ENCODE results near the gene KRTAP12-2. TPM values are rescaled to one million over a fixed set of nuclear protein-coding genes. Genes with fewer than 3 reads are reported as not detected.
"Not testable (repeated sequence)": the region's sequence is repeated elsewhere in the genome, so short reads cannot be mapped to it uniquely, and the experiment has no call there.

The KRTAP12-2 gene
- total RNA-seq, 2 donors from 2014 or later, result not detected

DNA sequence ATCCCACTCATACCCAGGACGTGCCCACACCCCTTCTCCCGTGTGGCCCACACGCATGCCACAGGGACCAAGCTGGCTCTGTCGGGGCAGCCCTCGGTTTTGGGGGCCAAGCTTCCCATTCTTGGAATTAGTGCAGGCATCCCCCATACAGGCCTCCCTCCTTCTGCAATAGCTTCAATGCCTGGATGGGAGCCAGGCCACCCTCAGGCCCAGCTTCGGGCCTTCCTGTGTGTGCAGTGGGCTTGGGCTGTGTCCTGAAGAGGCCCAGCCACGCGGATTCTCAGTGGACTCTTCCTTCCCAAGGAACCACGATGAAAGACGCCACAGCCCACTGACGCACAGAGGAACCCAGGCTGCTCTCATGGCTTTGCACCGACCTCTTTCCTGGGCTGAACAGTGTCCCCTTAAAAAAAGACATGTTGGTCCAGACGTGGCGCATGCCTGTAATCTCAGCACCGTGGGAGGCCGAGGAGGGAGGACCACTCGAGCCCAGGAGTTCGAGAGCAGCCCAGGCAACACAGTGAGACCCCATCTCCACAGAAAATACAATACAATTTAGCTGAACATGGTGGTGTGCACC is 17.1 kb downstream of the KRTAP12-2 start:
- 72 to 81% methylated on average over 14 to 18 of the region's 18 CpGs for WGBS, 2 donors
- DNase-seq, result no peak
- Histone ChIP-seq H3K4me3 (no peak overlapping the region), H3K4me1 (no peaks in the 10 kb centered on the region), H3K27me3 (no peaks in the 10 kb centered on the region), H3K27ac (no peak overlapping the region), H3K9me3 (no peaks in the 10 kb centered on the region), H3K36me3 (replicated peaks in 1 of 2; ENCODE audit: insufficient read depth in 1 of 2, low read depth in 2 of 2) (no peaks in the 10 kb centered on the region)
- no peak for ATAC-seq
- intact Hi-C loops (cut with DNase I), result no loop called here
- no peak for TF ChIP-seq POLR2A (IDR thresholded peaks at IDR 0.05)

DNA sequence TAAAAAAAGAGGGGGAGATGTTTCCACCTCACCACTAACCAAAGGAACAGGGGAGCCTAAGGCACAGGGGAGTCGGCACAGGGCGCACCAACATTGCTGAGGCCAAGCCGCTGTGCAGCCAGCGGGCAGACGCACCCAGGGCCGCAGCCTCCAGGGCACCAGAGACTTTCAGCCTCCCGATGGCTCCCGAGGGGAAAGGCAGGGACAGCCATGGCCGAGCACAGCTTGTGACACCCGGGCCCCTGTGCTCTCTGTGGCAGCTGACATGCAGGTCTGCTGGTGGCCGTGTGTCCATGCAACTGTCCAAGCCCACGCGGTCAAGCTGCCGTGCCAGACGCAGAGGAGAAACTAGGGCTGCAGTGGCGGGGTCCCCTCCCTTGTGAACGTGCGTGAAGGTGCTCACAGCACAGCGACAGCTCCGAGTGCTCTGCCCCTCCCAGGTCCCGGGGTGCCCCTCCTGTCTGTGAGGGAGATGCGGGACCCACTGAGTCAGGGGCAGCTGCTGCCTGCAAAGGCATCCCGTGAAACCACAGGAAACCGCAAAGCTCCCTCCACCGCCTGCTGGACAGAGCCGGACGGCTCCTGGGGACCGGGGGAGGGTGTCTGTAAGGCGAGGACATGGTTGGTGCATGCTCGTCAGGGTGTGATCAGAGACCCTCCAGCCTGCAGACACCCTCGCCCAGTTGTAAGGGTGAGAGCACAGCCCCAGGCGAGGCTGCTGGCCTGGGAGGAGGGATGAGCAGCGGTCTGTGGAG is 18.0 kb downstream of the KRTAP12-2 start:
- no peak overlapping the region for H3K4me3 ChIP-seq
- H3K36me3 ChIP-seq (replicated peaks in 1 of 2; ENCODE audit: insufficient read depth in 1 of 2, low read depth in 2 of 2), result no peaks in the 10 kb centered on the region
- intact Hi-C loops (cut with DNase I), result no loop called here
- TF ChIP-seq POLR2A (IDR thresholded peaks at IDR 0.05), result no peak
- TF ChIP-seq, protein P1, sequence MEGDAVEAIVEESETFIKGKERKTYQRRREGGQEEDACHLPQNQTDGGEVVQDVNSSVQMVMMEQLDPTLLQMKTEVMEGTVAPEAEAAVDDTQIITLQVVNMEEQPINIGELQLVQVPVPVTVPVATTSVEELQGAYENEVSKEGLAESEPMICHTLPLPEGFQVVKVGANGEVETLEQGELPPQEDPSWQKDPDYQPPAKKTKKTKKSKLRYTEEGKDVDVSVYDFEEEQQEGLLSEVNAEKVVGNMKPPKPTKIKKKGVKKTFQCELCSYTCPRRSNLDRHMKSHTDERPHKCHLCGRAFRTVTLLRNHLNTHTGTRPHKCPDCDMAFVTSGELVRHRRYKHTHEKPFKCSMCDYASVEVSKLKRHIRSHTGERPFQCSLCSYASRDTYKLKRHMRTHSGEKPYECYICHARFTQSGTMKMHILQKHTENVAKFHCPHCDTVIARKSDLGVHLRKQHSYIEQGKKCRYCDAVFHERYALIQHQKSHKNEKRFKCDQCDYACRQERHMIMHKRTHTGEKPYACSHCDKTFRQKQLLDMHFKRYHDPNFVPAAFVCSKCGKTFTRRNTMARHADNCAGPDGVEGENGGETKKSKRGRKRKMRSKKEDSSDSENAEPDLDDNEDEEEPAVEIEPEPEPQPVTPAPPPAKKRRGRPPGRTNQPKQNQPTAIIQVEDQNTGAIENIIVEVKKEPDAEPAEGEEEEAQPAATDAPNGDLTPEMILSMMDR (IDR thresholded peaks at IDR 0.05), result no peak
- H3K9me3 ChIP-seq, result no peaks in the 10 kb centered on the region
- H3K27me3 ChIP-seq, result no peaks in the 10 kb centered on the region
- DNase-seq (no peak), ATAC-seq (no peak)
- no peak overlapping the region for H3K27ac ChIP-seq
- no peaks in the 10 kb centered on the region for H3K4me1 ChIP-seq
- 63 to 70% methylated on average over 16 to 33 of the region's 33 CpGs for WGBS, 2 donors

DNA sequence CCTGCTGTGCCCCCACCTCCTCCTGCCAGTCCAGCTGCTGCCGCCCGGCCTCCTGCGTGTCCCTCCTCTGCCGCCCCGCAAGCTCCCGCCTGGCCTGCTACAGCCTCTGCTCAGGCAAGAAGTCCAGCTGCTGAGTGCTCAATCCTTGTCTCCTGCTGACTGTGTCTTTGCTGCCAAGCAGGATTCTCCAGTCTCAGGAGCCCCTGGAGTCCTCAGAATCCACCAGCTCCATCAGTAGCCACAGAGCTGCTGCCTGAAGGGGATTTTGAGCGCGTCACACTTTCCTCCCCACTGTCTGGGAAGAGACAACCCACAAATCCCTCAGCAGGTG is 19.5 kb downstream of the KRTAP12-2 start:
- WGBS, 2 donors, result 37 to 38% methylated on average over 8 of the region's 8 CpGs
- TF ChIP-seq POLR2A (IDR thresholded peaks at IDR 0.05), result no peak

DNA sequence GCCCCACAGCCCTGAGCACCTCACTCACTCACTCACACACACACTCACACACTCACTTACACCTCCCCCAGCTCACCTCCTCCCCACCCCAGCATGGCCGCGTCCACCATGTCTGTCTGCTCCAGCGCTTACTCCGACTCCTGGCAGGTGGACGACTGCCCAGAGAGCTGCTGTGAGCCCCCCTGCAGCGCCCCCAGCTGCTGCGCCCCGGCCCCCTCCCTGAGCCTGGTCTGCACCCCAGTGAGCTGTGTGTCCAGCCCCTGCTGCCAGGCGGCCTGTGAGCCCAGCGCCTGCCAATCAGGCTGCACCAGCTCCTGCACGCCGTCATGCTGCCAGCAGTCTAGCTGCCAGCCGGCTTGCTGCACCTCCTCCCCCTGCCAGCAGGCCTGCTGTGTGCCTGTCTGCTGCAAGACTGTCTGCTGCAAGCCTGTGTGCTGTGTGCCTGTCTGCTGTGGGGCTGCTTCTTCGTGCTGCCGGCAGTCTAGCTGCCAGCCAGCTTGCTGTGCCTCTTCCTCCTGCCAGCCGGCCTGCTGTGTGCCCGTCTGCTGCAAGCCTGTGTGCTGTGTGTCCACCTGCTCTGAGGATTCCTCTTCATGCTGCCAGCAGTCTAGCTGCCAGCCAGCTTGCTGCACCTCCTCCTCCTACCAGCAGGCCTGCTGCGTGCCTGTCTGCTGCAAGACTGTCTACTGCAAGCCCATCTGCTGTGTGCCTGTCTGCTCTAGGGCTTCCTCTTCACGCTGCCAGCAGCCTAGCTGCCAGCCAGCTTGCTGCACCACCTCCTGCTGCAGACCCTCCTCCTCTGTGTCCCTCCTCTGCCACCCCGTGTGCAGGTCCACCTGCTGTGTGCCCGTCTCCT is 20.1 kb downstream of the KRTAP12-2 start, which contains the start of gene KRTAP10-11:
Gene KRTAP10-11 (plus strand): TSS at position 49 of the 856 bp plus-strand sequence. CDS start 45 bp downstream, at position 94.
- DNase-seq; H3K4me3 ChIP-seq; H3K9me3 ChIP-seq; intact Hi-C loops (cut with DNase I); ATAC-seq; H3K27me3 ChIP-seq; H3K4me1 ChIP-seq; H3K27ac ChIP-seq; H3K36me3 ChIP-seq (replicated peaks in 1 of 2; ENCODE audit: insufficient read depth in 1 of 2, low read depth in 2 of 2): not testable (repeated sequence)
- WGBS, 2 donors, result 57 to 59% methylated on average over 11 to 16 of the region's 21 CpGs

More for the DNA sequence above, 19.5 kb downstream of the KRTAP12-2 start:
- Histone ChIP-seq H3K4me3 (no peak overlapping the region), H3K9me3 (no peaks in the 10 kb centered on the region), H3K27me3 (no peaks in the 10 kb centered on the region), H3K27ac (no peak overlapping the region), H3K4me1 (no peaks in the 10 kb centered on the region), H3K36me3 (replicated peaks in 1 of 2; ENCODE audit: insufficient read depth in 1 of 2, low read depth in 2 of 2) (no peaks in the 10 kb centered on the region)
- ATAC-seq, result no peak
- intact Hi-C loops (cut with DNase I), result no loop called here
- DNase-seq, result no peak

DNA sequence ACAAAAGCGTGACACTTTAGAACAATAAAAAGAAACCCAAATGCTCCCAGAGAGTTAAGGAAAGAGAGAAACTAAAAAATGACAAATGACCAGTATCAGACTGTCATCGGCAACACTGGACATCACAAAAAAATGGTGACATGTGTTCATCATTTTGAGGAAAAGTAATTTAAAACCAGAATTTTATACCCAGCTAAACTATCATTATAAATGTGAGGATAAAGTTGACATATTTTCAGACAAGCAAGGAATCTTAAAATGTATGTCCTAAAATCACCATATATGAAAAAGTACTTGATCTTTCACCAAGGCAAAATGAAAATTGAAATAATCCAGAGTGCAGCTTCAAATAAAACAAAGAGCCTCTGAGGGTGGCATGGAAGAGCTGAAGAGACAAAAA is 21.8 kb downstream of the KRTAP12-2 start:
- no peaks in the 10 kb centered on the region for H3K4me1 ChIP-seq
- no peaks in the 10 kb centered on the region for H3K9me3 ChIP-seq
- ATAC-seq (no peak), DNase-seq (no peak)
- H3K4me3 ChIP-seq, result no peak overlapping the region
- 26 to 33% methylated on average over 2 of the region's 2 CpGs for WGBS, 2 donors
- TF ChIP-seq POLR2A (IDR thresholded peaks at IDR 0.05), result no peak
- TF ChIP-seq, protein P1 (IDR thresholded peaks at IDR 0.05), result no peak
- intact Hi-C loops (cut with DNase I), result no loop called here
- no peaks in the 10 kb centered on the region for H3K36me3 ChIP-seq (replicated peaks in 1 of 2; ENCODE audit: insufficient read depth in 1 of 2, low read depth in 2 of 2)
- H3K27me3 ChIP-seq, result no peaks in the 10 kb centered on the region
- H3K27ac ChIP-seq, result no peak overlapping the region

DNA sequence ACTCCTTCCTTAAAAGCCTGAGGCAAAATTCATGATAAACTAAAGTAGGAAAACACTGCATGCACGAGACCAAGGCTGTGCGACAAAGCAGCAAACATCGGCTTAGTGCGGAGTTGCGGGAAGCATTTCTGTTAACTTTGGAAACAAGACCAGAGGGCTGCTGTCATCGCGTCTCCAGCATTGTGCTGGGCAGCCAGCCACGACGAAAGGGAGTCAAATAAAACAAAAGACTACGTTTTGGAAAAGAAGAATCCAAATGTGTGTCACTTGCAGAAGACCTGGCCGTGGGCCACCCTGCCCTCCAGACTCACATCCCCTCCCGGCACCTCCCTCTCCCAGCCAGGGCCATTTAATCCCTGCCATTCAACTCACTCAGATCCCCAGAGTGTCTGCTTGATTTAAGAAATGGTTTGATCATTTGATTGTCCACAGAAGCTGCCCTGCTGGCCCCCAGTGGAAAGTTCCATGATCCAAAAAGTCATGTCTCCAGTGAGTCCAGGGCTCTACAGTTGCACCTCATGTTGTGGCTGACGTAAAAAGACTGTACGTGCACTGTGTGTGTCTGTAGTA is 22.9 kb downstream of the KRTAP12-2 start:
- no peaks in the 10 kb centered on the region for H3K27me3 ChIP-seq
- no peak overlapping the region for H3K4me3 ChIP-seq
- intact Hi-C loops (cut with DNase I), result no loop called here
- no peaks in the 10 kb centered on the region for H3K9me3 ChIP-seq
- no peaks in the 10 kb centered on the region for H3K36me3 ChIP-seq (replicated peaks in 1 of 2; ENCODE audit: insufficient read depth in 1 of 2, low read depth in 2 of 2)
- DNase-seq (no peak), ATAC-seq (no peak)
- H3K27ac ChIP-seq, result no peak overlapping the region
- WGBS, 2 donors, result 41 to 61% methylated on average over 14 of the region's 14 CpGs
- TF ChIP-seq, protein P1 (IDR thresholded peaks at IDR 0.05), result no peak
- no peaks in the 10 kb centered on the region for H3K4me1 ChIP-seq
